ENCODE results near the gene MRNIP.

MRNIP gene

GRCh38 chr5:179879003-179879689, 20.5 kb upstream of the MRNIP start:
- Histone ChIP-seq H4K20me1 (peaks cover 27% of the 10 kb centered on the region; the same call in 1 of the 2 replicates), H3K4me2 (no peak overlapping the region), H3K4me3 (no peak overlapping the region), H3K9ac (no peak overlapping the region), H3K27ac (no peak overlapping the region), H3K27me3 (no peaks in the 10 kb centered on the region), H3K4me1 (no peaks in the 10 kb centered on the region), H3K36me3 (peaks cover 98% of the 10 kb centered on the region), H3K9me3 (peaks cover 22% of the 10 kb centered on the region)
- no peak for TF ChIP-seq Cebpa-rat (IDR thresholded peaks at IDR 0.05)

- Histone ChIP-seq H3K9ac (no peak overlapping the region), H3K4me2 (no peak overlapping the region), H3K9me3 (peaks cover 14% of the 10 kb centered on the region), H3K4me3 (no peak overlapping the region), H3K27me3 (no peaks in the 10 kb centered on the region), H3K36me3 (peaks cover 98% of the 10 kb centered on the region), H3K4me1 (no peaks in the 10 kb centered on the region), H3K27ac (no peak overlapping the region), H4K20me1 (peaks cover 27% of the 10 kb centered on the region; the same call in 1 of the 2 replicates)
- TF ChIP-seq Cebpa-rat (IDR thresholded peaks at IDR 0.05), result no peak
These were observed 19.8 kb upstream of the MRNIP start for GRCh38 chr5:179878222-179879002.

GRCh38 chr5:179876610-179876952, 18.0 kb upstream of the MRNIP start:
- Histone ChIP-seq H4K20me1 (peaks cover 27% of the 10 kb centered on the region; the same call in 1 of the 2 replicates), H3K9me3 (no peaks in the 10 kb centered on the region), H3K4me2 (no peak overlapping the region), H3K36me3 (peaks cover 97% of the 10 kb centered on the region), H3K27me3 (no peaks in the 10 kb centered on the region), H3K4me1 (no peaks in the 10 kb centered on the region), H3K27ac (no peak overlapping the region), H3K4me3 (no peak overlapping the region), H3K9ac (no peak overlapping the region)
- no peak for TF ChIP-seq Cebpa-rat (IDR thresholded peaks at IDR 0.05)

- Histone ChIP-seq H3K9me3 (no peaks in the 10 kb centered on the region), H3K4me1 (no peaks in the 10 kb centered on the region), H3K4me3 (no peak overlapping the region), H3K9ac (no peak overlapping the region), H3K27me3 (no peaks in the 10 kb centered on the region), H3K36me3 (peaks cover 98% of the 10 kb centered on the region), H3K27ac (no peak overlapping the region), H3K4me2 (no peak overlapping the region), H4K20me1 (peaks cover 23% of the 10 kb centered on the region)
- TF ChIP-seq Cebpa-rat (IDR thresholded peaks at IDR 0.05), result no peak
These were observed 17.4 kb upstream of the MRNIP start for GRCh38 chr5:179875741-179876609.

GRCh38 chr5:179874536-179875292, 16.1 kb upstream of the MRNIP start:
- Histone ChIP-seq H4K20me1 (peaks cover 11% of the 10 kb centered on the region), H3K4me1 (peaks cover 2% of the 10 kb centered on the region; the same call in 1 of the 2 replicates), H3K4me2 (no peak overlapping the region), H3K4me3 (no peak overlapping the region), H3K9ac (no peak overlapping the region), H3K27ac (no peak overlapping the region), H3K9me3 (no peaks in the 10 kb centered on the region), H3K36me3 (peaks cover 98% of the 10 kb centered on the region), H3K27me3 (no peaks in the 10 kb centered on the region)
- TF ChIP-seq Cebpa-rat (IDR thresholded peaks at IDR 0.05), result no peak

DNA sequence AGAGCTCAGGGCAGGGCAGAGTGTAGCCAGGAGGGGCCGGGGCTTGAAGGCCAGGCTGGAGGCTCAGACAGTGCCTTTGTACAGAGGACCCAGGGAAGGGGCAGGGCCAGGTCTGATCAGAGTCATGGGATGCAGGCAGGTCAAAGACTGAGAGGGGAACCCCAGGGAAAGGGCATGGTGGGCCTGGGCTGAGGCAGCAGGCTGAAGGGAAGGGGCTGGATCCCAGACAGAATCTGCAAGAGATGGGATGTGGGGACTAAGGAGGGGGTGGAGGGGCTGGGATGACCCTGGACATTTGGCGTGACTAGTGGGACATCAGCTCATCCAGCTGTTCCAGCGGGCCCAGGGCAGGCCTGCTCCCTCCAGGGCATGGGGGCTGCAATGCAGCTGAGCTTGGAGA, 15.5 kb upstream of the MRNIP start:
- Histone ChIP-seq H3K4me2 (no peak overlapping the region), H3K27me3 (no peaks in the 10 kb centered on the region), H3K27ac (no peak overlapping the region), H3K4me3 (no peak overlapping the region), H3K4me1 (peaks cover 8% of the 10 kb centered on the region; the same call in 1 of the 2 replicates), H4K20me1 (peaks cover 11% of the 10 kb centered on the region), H3K9ac (no peak overlapping the region), H3K9me3 (no peaks in the 10 kb centered on the region), H3K36me3 (peaks cover 98% of the 10 kb centered on the region)
- no peak for TF ChIP-seq Cebpa-rat (IDR thresholded peaks at IDR 0.05)

GRCh38 chr5:179873588-179874110, 15.0 kb upstream of the MRNIP start:
- Histone ChIP-seq H3K27me3 (no peaks in the 10 kb centered on the region), H3K9ac (no peak overlapping the region), H3K27ac (no peak overlapping the region), H3K4me2 (no peak overlapping the region), H3K4me3 (no peak overlapping the region), H3K4me1 (peaks cover 13% of the 10 kb centered on the region), H4K20me1 (peaks cover 7% of the 10 kb centered on the region), H3K9me3 (no peaks in the 10 kb centered on the region), H3K36me3 (peaks cover 98% of the 10 kb centered on the region)
- TF ChIP-seq Cebpa-rat (IDR thresholded peaks at IDR 0.05), result no peak

- peaks cover under 1% of the 10 kb centered on the region for H4K20me1 ChIP-seq
- H3K9me3 ChIP-seq, result no peaks in the 10 kb centered on the region
- no peaks in the 10 kb centered on the region for H3K27me3 ChIP-seq
- no peak for TF ChIP-seq Cebpa-rat (IDR thresholded peaks at IDR 0.05)
- no peak overlapping the region for H3K9ac ChIP-seq
- H3K4me3 ChIP-seq, result no peak overlapping the region
- H3K36me3 ChIP-seq, result peaks cover 98% of the 10 kb centered on the region
- no peak overlapping the region for H3K27ac ChIP-seq
- H3K4me2 ChIP-seq, result no peak overlapping the region
- peaks cover 19% of the 10 kb centered on the region for H3K4me1 ChIP-seq
These were observed 14.4 kb upstream of the MRNIP start for GRCh38 chr5:179872828-179873575.

All from BLaER1 (cell line).